Smooth muscle cell (in vitro differentiated cells): ENCODE measurements around the gene HHATL. TPM values are rescaled to one million over a fixed set of nuclear protein-coding genes. Genes with fewer than 3 reads are reported as not detected.

ENCODE experiments used
- DNase-seq: peaks from one replicate; lab custom pipeline; 2025; ENCODE audit not compliant: unreplicated experiment; lab: John Stamatoyannopoulos, UW
- H2AFZ ChIP-seq: fragments of 200-600 bp; sonication (generic); 2 replicates; pipeline ENCODE4 v1.6.0; 2016; ENCODE audit warnings: antibody characterized with exemption, low read depth, mild to moderate bottlenecking
- H3F3A ChIP-seq: fragments of 200-600 bp; sonication (generic); 2 replicates; pipeline ENCODE4 v1.6.0; 2017; ENCODE audit warnings: antibody characterized with exemption, low read depth
- H3K27ac ChIP-seq: fragments of 200-600 bp; sonication (generic); 2 replicates; pipeline ENCODE4 v1.5.1; 2016; ENCODE audit warnings: low read depth, mild to moderate bottlenecking
- H3K27me3 ChIP-seq: fragments of 200-600 bp; sonication (generic); 2 replicates; pipeline ENCODE4 v1.6.1; 2016; ENCODE audit warnings: low read depth, mild to moderate bottlenecking
- H3K36me3 ChIP-seq: fragments of 200-600 bp; sonication (generic); 2 replicates; pipeline ENCODE4 v1.5.1; 2016; ENCODE audit warnings: low read depth
- H3K4me1 ChIP-seq: fragments of 200-600 bp; sonication (generic); 2 replicates; pipeline ENCODE4 v1.5.1; 2016; ENCODE audit warnings: low read depth
- H3K4me2 ChIP-seq: fragments of 200-600 bp; sonication (generic); 2 replicates; pipeline ENCODE4 v1.6.0; 2016; ENCODE audit warnings: mild to moderate bottlenecking
- H3K4me3 ChIP-seq: fragments of 200-600 bp; sonication (generic); 2 replicates; pipeline ENCODE4 v1.5.1; 2016; ENCODE audit warnings: mild to moderate bottlenecking
- H3K79me2 ChIP-seq: fragments of 200-600 bp; sonication (generic); 2 replicates; pipeline ENCODE4 v1.6.0; 2016; ENCODE audit warnings: low read depth, mild to moderate bottlenecking
- H3K9ac ChIP-seq: fragments of 200-600 bp; sonication (generic); 2 replicates; pipeline ENCODE4 v1.6.0; 2016; ENCODE audit warnings: low read depth
- H3K9me3 ChIP-seq: fragments of 200-600 bp; sonication (generic); replicated peaks from 2 replicates; pipeline ENCODE4 v1.5.1; 2016; ENCODE audit warnings: low read depth
- H4K20me1 ChIP-seq: fragments of 200-600 bp; sonication (generic); 2 replicates; pipeline ENCODE4 v1.6.0; 2016; ENCODE audit warnings: low read depth
- WGBS: methylation state at CpG from one replicate; pipeline ENCODE4 v1.1.7; 2016; ENCODE audit warnings: low lambda C conversion rate; 5-methylcytosine and 5-hydroxymethylcytosine counted together
- polyA plus RNA-seq: library from polyadenylated mRNA; unstranded; fragments of >200 nt; fragmentation: Nextera tagmentation; extraction: Ambion mirVana; gene quantifications from 2 replicates; pipeline ENCODE4 v1.2.1, GENCODE V29; 2016
- total RNA-seq: library from RNA; depleted of rRNA; stranded (reverse); fragments of >200 nt; gene quantifications from 2 replicates; pipeline ENCODE4 v1.2.3, GENCODE V29; 2014
- TF ChIP-seq, protein P1 (sequence below): fragments of 200-600 bp; sonication (generic); IDR thresholded peaks from 2 replicates; pipeline ENCODE4 v1.5.1; 2017; ENCODE audit warnings: borderline replicate concordance, mild to moderate bottlenecking, antibody characterized with exemption; ENCODE audit not compliant: insufficient read depth, poor library complexity, severe bottlenecking

The HHATL gene
- total and polyA plus RNA-seq, 2 experiments from 2014 or later, result not detected

DNA sequence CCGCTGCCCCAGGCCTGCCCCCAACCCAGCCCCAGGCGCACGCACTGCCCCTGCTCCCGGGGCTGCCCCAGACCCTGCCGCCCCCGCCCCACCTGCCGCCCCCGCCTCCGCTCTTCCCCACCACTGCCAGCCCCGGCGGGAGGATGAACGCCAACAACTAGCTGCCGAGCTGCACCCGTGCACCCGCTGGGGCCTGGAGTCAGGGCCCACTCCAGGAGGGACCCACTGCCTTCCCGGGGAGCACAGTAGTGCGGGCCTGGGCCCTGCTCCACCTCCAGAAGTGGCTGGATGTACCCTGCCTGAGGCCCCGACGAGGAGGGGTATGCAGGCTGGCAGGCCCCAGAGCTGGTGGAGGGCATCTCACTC lies 38.2 kb downstream of the HHATL start:
- no peak overlapping the region for H3K4me3 ChIP-seq
- no peak overlapping the region for H3K27ac ChIP-seq
- no peak overlapping the region for H3K9ac ChIP-seq
- no peaks in the 10 kb centered on the region for H3K9me3 ChIP-seq
- H3K4me1 ChIP-seq, result no peaks in the 10 kb centered on the region
- TF ChIP-seq, protein P1, sequence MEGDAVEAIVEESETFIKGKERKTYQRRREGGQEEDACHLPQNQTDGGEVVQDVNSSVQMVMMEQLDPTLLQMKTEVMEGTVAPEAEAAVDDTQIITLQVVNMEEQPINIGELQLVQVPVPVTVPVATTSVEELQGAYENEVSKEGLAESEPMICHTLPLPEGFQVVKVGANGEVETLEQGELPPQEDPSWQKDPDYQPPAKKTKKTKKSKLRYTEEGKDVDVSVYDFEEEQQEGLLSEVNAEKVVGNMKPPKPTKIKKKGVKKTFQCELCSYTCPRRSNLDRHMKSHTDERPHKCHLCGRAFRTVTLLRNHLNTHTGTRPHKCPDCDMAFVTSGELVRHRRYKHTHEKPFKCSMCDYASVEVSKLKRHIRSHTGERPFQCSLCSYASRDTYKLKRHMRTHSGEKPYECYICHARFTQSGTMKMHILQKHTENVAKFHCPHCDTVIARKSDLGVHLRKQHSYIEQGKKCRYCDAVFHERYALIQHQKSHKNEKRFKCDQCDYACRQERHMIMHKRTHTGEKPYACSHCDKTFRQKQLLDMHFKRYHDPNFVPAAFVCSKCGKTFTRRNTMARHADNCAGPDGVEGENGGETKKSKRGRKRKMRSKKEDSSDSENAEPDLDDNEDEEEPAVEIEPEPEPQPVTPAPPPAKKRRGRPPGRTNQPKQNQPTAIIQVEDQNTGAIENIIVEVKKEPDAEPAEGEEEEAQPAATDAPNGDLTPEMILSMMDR, result no peak
- 95% methylated on average over 4 of the region's 19 CpGs for WGBS
- no peaks in the 10 kb centered on the region for H3K36me3 ChIP-seq
- DNase-seq, result no peak
- peaks cover 10% of the 10 kb centered on the region for H4K20me1 ChIP-seq
- no peak overlapping the region for H3K4me2 ChIP-seq
- no peaks in the 10 kb centered on the region for H3K79me2 ChIP-seq
- no peak overlapping the region for H2AFZ ChIP-seq
- H3F3A ChIP-seq, result no peaks in the 10 kb centered on the region
- no peaks in the 10 kb centered on the region for H3K27me3 ChIP-seq

DNA sequence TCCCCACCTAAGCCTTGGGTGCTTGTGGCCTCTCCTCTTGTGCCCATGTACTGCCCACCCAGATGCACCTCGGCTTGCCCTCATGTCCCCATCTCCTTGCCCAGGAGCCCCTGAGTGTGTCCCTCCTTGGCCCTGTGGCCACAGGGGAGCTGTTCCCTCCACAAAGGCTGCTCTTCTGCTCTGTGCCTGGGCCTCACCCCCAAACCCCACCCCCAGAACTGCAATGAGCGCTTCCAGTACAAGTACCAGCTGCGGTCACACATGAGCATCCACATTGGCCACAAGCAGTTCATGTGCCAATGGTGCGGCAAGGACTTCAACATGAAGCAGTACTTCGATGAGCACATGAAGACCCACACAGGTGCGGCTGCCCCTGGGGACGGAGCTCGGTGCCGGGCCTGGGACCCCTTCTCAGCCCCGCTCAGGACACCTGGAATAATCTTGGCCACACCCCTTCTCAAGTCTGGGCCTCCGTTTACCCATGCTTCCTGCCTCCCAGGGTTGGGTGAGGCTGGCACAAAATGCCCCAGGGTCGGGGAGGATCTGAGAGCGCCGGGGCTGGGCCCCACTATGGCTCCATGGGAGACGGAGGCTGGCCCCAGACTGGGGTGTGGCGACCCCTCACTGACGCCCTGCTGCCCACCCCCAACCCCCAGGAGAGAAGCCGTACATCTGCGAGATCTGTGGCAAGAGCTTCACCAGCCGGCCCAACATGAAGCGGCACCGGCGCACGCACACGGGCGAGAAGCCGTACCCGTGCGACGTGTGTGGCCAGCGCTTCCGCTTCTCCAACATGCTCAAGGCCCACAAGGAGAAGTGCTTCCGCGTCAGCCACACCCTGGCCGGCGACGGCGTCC lies 38.8 kb downstream of the HHATL start:
- Histone ChIP-seq H3K9me3 (no peaks in the 10 kb centered on the region), H4K20me1 (peaks cover 10% of the 10 kb centered on the region), H2AFZ (no peak overlapping the region), H3K4me2 (no peak overlapping the region), H3K9ac (no peak overlapping the region), H3K36me3 (no peaks in the 10 kb centered on the region), H3K27ac (no peak overlapping the region), H3F3A (no peaks in the 10 kb centered on the region), H3K79me2 (no peaks in the 10 kb centered on the region), H3K4me3 (no peak overlapping the region), H3K4me1 (no peaks in the 10 kb centered on the region), H3K27me3 (no peaks in the 10 kb centered on the region)
- 98% methylated on average over 22 of the region's 38 CpGs for WGBS
- TF ChIP-seq, protein P1, result no peak
- no peak for DNase-seq

DNA sequence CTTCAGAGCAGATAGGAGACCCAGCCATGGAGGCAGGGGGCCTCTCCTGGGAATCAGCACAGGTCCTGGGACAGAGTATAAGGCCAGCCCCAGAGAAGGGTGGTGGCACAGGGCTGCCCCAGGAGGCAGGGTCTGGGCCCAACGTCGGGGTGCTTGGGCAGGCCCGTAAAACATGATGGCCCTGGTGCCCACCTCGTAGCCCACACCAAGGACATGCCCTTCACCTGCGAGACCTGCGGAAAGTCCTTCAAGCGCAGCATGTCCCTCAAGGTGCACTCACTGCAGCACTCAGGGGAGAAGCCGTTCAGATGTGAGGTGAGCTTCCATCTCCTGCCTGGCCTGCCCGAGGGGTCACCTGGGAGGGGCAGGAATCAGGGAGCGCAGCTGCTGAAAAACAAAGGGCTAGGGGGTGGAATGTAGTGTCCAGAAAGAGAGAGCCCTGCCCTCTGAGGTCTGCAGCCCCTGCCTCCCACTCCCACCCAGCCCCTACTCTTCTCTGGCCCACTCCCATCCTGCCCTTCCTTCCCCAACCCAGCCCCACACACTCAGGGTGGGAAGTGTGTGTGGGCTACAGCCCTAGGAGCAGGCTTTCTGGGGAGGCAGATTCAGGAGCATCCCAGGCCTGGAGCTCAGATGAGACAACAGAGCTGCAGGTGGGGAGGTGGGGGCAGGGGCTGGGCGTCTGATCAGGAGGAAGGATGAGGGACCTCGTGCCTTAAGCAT lies 39.6 kb downstream of the HHATL start:
- WGBS, result 98% methylated on average over 12 of the region's 12 CpGs
- Histone ChIP-seq H4K20me1 (peaks cover 10% of the 10 kb centered on the region), H3K4me2 (no peak overlapping the region)

More for the DNA sequence above, 39.6 kb downstream of the HHATL start:
- no peak overlapping the region for H3K27ac ChIP-seq
- no peaks in the 10 kb centered on the region for H3K79me2 ChIP-seq
- H3K27me3 ChIP-seq, result no peaks in the 10 kb centered on the region
- H3F3A ChIP-seq, result no peaks in the 10 kb centered on the region
- no peaks in the 10 kb centered on the region for H3K4me1 ChIP-seq
- H3K4me3 ChIP-seq, result no peak overlapping the region
- H3K9me3 ChIP-seq, result no peaks in the 10 kb centered on the region
- H3K9ac ChIP-seq, result no peak overlapping the region
- H2AFZ ChIP-seq, result no peak overlapping the region
- DNase-seq, result no peak
- no peaks in the 10 kb centered on the region for H3K36me3 ChIP-seq
- TF ChIP-seq, protein P1, result no peak
